Chondrocyte (in vitro differentiated cells): ENCODE results near the gene DHRS13. TPM values are rescaled to one million over a fixed set of nuclear protein-coding genes. Genes with fewer than 3 reads are reported as not detected.
"Not testable (repeated sequence)": the region's sequence is repeated elsewhere in the genome, so short reads cannot be mapped to it uniquely, and the experiment has no call there.

Source experiments
- DNase-seq: peaks from one replicate; pipeline ENCODE4 v3.0.0; 2021; ENCODE audit warnings: mixed read lengths, low spot score
- H3K27ac Mint-ChIP-seq: one replicate; pipeline ENCODE4 v1.8.0; 2021; ENCODE audit warnings: mild to moderate bottlenecking, moderate library complexity, mixed read lengths; ENCODE audit not compliant: unreplicated experiment
- H3K27me3 Mint-ChIP-seq: 2 replicates; pipeline ENCODE4 v1.8.0; 2021; ENCODE audit warnings: low read depth, mixed read lengths
- H3K36me3 Mint-ChIP-seq: 2 replicates; pipeline ENCODE4 v1.8.0; 2021; ENCODE audit warnings: low read depth, mixed read lengths
- H3K4me1 Mint-ChIP-seq: 2 replicates; pipeline ENCODE4 v1.8.0; 2021; ENCODE audit warnings: low read depth, mild to moderate bottlenecking, mixed read lengths
- H3K4me3 Mint-ChIP-seq: one replicate; pipeline ENCODE4 v1.8.0; 2021; ENCODE audit warnings: mild to moderate bottlenecking, moderate library complexity, mixed read lengths; ENCODE audit not compliant: unreplicated experiment
- H3K9me3 Mint-ChIP-seq: 2 replicates; pipeline ENCODE4 v1.8.0; 2021; ENCODE audit warnings: low read depth, mixed read lengths
- total RNA-seq: library from RNA; stranded (reverse); gene quantifications from 3 replicates; pipeline ENCODE4 v1.2.1, GENCODE V29; 2021
- TF ChIP-seq, protein P1 (sequence below): fragments of 200-600 bp; sonication (generic); IDR thresholded peaks from 2 replicates; pipeline ENCODE4 v1.5.0; 2021; ENCODE audit warnings: antibody characterized with exemption, mild to moderate bottlenecking, moderate library complexity

The DHRS13 gene
- total RNA-seq, 1 donor from 2014 or later, result 5.8 TPM

DNA sequence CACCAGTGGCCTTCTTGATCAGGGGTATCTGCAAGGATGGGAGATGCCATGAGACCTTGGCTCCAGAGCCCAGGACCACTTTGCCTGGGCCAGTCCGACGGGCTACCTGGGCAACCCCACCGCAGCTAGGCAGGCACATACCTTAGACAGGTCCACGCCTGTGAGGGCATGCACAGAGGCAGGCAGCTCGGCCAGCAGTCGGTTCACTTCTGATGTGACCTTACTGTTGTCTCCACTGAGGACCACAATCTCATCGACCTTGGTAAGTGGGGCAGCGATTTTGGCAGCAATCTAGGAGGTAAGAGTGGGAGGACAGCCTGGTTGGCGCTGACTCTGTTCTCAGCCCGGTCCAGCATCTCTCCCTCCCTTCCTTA is 22.3 kb downstream of the DHRS13 start:
- TF ChIP-seq, protein P1, sequence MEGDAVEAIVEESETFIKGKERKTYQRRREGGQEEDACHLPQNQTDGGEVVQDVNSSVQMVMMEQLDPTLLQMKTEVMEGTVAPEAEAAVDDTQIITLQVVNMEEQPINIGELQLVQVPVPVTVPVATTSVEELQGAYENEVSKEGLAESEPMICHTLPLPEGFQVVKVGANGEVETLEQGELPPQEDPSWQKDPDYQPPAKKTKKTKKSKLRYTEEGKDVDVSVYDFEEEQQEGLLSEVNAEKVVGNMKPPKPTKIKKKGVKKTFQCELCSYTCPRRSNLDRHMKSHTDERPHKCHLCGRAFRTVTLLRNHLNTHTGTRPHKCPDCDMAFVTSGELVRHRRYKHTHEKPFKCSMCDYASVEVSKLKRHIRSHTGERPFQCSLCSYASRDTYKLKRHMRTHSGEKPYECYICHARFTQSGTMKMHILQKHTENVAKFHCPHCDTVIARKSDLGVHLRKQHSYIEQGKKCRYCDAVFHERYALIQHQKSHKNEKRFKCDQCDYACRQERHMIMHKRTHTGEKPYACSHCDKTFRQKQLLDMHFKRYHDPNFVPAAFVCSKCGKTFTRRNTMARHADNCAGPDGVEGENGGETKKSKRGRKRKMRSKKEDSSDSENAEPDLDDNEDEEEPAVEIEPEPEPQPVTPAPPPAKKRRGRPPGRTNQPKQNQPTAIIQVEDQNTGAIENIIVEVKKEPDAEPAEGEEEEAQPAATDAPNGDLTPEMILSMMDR, result no peak
- no peak for DNase-seq
- no peaks in the 10 kb centered on the region for H3K4me1 Mint-ChIP-seq
- H3K36me3 Mint-ChIP-seq, result peaks cover 30% of the 10 kb centered on the region
- no peak overlapping the region for H3K27ac Mint-ChIP-seq
- no peak overlapping the region for H3K4me3 Mint-ChIP-seq
- no peaks in the 10 kb centered on the region for H3K27me3 Mint-ChIP-seq
- H3K9me3 Mint-ChIP-seq, result no peaks in the 10 kb centered on the region

DNA sequence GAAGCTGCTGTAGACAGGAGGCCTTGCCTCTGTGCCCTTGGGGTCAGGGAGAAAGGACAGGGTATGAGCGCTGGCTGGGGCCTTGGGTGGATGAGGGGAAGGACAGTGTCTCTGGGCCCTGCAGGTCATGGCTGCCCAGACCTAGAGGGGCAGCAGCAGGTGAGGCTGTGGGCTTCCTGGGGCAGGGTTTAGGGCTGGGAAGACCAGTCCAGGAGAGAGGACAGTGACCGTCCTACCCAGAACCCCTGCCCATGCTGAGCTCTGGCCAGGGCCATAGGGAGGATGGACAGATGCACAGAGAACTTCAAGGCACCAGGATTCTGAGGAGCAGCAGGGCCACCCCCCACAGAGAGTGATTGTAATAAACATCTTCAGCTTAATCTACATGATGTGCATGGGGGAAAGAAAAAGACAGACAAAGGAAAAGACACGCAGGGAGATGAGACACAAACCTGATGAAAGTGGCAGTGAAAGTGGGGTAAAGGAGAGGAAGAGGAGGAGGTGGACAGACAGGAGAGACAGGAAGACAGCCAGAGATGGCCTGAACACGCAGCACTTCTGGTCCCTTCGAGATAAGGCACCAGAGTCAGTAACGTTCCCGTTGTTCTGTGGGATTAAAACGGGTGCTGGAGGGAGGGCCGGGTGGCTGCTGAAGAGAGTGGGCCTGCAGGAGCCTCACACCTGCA is 22.9 kb downstream of the DHRS13 start:
- Mint-ChIP-seq H3K36me3 (peaks cover 26% of the 10 kb centered on the region), H3K27me3 (no peaks in the 10 kb centered on the region), H3K4me3 (no peak overlapping the region), H3K27ac (no peak overlapping the region), H3K9me3 (no peaks in the 10 kb centered on the region), H3K4me1 (no peaks in the 10 kb centered on the region)
- TF ChIP-seq, protein P1, result no peak
- no peak for DNase-seq

DNA sequence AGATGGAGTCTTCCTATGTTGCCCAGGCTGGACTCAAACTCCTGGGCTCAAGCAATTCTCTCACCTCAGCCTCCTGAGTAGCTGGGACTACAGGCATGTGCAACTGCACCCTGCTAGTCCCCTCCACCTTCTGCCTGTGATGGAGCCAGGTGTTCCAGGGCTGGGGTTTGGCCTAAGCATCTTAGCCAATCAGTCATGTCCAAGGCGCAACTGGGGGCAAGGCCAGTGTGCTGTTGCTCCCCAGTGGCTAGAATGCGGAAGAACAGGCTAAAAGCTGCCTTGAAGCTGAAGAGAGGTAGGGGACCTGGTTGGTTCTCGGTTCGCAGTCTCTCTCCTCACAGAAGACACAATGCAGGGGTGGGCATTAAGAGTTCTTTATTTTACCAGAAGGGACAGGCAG is 23.9 kb downstream of the DHRS13 start:
- TF ChIP-seq, protein P1, result peak; percentile 69
- peaks cover 25% of the 10 kb centered on the region for H3K36me3 Mint-ChIP-seq
- no peaks in the 10 kb centered on the region for H3K27me3 Mint-ChIP-seq
- no peaks in the 10 kb centered on the region for H3K9me3 Mint-ChIP-seq
- no peak overlapping the region for H3K4me3 Mint-ChIP-seq
- no peak overlapping the region for H3K27ac Mint-ChIP-seq
- no peak for DNase-seq
- H3K4me1 Mint-ChIP-seq, result no peaks in the 10 kb centered on the region

DNA sequence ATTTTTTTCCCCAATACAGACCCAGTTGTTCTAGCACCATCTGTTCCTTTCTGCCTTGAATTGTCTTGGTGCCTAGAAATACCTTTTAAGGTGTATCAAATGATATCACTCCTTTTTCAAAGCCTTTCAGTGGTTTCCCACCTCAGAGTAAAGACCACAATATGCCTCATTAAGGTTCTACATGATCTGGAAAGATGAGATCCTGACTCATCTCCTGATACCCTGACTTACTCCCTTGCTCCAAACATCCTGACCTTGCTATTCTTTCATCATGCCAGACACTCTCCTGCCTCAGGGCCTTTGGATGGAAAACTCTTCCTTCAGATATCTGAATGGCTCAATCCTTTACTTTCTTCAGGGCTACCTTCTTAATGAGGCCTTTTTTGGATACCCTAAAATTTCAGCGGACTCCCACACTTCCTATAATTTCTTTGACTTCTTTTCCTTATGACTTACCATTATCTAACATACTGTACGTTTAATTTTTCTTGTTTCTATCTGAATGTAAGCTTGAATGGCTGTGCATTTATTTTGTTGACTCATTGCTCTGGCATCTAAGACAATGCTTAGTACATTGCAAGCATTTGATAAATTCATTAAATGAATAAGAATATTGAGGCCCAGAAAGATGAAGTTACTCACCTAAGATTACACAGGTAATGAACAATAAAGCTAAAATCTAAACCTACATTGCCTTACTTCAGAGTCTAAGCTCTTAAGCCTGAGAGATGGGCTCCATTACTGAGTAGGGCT is 24.5 kb downstream of the DHRS13 start:
- Mint-ChIP-seq H3K27me3 (no peaks in the 10 kb centered on the region), H3K9me3 (no peaks in the 10 kb centered on the region), H3K27ac (no peak overlapping the region), H3K4me1 (no peaks in the 10 kb centered on the region), H3K36me3 (peaks cover 25% of the 10 kb centered on the region), H3K4me3 (no peak overlapping the region)
- TF ChIP-seq, protein P1, result no peak
- DNase-seq, result no peak

DNA sequence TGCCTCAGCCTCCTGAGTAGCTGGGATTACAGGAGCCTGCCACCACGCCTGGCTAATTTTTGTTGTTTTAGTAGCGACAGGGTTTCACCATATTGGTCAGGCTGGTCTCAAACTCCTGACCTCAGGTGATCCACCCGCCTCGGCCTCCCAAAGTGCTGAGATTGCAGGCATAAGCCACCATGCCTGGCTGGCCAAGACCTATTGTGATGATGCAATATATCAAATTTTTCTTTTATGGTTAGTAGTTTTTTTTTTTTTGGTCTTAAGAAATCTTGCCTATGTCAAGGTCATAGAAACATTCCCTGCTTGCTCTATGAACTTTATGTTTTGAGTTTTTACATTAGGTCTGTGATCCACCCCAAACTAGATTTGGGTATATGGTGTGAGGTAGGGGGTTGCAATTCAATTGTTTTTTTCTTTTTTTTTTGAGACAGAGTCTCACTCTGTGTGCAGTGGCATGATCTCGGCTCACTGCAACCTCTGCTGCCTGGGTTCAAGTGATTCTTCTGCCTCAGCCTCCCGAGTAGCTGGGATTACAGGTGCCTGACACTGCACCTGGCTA is 25.6 kb downstream of the DHRS13 start:
- not testable (repeated sequence) for H3K4me3 Mint-ChIP-seq, DNase-seq, H3K27me3 Mint-ChIP-seq, H3K4me1 Mint-ChIP-seq, H3K27ac Mint-ChIP-seq, H3K9me3 Mint-ChIP-seq
- peaks cover 22% of the 10 kb centered on the region for H3K36me3 Mint-ChIP-seq
